Kidney capillary endothelial cell (primary cell): ENCODE data around the gene LRRTM4.

Experiments
- DNase-seq: peaks from one replicate; pipeline ENCODE4 v3.0.0-alpha.2; 2018; ENCODE audit warnings: low spot score

Gene LRRTM4

DNA sequence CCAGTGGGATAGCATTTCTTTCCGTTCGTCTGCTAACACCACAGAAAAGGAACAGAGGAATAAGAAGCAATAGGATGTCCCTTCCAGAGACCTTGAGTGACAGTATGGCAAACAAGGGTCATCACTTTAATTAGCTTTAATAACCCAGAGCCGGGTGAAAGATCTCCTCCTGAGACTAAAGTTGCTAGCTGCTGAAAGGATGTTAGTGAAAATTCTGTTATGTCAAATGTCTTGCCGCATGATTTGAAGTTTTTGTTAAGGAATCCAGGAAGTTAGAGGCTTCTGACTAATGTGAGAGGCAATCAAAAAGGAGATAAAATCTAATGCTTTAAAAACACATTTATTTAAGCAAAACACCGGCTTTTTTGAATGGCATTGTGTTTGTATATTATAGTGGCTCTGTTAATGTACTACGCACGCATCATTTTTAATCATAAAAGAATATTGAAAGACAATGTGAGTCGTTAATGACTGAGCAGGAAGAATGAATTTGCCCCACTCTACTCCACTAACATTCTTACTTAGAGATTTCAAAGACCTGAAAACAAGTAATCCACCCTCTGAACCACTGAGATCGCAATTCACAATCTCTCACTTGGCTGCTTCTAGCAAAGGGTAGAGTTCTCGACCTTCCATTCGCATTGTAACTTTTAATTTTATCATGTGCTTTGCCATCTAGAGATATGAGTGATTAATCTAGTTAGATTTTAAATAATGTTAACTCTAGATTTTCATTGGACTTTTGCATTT, 536.6 kb downstream of the LRRTM4 start:
- DNase-seq = peak; percentile 66

DNA sequence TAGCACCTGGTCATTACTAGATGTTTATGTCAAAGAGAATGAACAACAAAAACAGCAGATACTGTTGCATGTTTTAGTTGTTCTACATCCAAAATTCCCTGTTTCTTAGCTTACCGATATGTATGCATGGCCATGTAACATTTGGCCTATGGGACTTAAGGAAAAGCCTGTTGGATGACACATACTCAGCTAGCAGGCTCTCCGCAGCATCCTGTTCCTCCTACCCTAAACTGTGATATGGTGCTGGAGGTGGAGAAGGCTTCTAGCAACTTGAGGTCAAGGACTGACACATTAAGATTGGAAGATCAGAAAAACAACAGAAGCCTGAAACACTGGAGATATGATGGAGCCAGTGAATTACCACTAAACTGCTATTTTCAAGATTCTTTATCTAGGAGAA, 537.8 kb downstream of the LRRTM4 start:
- peak; percentile 16 for DNase-seq

DNA sequence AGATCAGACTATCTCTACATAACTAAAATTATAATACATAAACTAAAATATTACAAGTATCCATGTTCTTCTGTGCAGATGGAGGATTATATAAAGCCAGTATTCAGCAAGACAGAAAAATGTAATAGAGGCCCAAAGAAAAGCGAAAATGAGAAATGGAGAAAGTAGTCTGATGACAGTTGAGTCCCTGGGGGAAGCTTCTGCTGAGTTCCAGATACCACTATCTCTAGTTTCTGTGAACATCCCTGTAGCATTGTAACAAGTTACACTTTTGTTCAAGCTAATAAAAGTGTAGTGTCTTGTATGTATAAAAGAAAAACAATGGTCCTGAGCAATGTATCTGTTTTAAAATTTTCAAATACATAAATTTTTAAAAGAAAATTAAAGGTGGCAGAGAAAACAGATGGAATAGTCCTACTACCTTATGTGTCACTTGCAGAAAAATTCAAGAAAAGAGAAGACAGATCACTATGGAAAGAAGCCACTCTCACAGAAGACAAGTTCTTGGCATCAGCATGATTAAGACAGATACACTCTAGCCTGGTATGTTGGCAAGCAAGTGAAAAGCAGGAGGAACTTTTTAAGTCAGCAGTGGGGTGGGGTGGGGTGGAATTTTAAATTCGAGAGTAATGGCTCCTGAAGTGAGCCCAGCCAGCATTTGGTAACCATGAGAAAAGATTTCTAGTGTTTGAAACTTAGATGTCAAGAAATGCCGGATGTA, 541.9 kb downstream of the LRRTM4 start:
- DNase-seq = no peak

DNA sequence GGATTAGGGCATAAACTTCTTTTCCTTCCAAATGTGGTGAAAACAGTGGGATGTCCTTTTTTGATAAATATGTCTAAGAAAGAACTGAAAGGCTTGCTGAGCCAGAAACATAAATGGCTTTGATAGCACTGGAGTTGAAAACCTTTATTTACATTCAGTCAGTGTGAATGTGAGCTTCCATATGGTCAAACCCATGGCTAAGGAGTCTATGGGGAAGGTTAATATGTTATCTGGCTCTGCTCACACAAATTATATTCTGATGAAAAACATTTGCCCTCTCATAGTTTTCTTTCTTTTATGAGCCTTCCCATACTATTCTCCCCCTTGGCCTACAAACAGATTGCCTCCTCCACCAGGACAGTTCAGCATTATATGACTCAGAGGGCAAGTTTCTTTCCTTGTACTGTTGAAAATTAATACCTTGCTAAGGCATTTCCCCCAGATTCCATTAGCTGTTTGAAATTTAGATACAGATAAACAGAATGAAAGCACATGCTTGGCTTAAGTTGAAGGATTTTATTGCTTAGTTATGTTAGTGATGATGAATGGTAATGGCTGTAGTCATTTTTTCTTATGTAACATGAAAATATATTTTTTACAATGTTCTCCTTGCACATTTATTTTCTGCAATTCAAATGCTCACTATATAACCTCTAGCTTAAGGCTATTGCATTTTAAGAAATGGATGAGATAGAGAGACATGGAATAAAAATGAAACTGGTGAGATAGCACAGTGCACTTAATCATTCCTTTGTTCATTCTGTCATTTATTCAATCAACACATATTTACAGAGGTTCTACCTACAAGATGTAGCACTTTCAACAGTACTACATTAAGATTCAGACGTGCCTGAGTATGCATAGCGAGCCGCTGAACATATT, 544.1 kb downstream of the LRRTM4 start:
- DNase-seq = peak; percentile 46

DNA sequence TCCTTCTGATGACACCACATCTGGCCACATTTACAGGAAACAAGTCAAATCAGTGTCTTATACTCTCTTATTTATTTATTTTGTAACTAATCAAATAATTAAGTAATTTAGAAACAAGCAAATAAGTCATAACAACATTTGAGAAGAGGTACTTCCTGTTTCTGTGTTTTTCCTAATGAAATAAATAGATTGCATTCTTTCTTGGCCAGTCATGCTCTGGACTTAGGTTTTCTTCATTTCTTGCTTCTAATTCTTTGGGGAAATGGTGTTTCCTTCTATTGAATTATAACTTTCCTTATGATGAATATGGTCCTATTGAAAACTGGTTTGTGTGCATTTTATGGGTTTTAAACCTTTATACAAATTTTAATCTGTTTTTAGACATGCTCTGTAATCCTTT, 546.4 kb downstream of the LRRTM4 start:
- peak; percentile 74 for DNase-seq

DNA sequence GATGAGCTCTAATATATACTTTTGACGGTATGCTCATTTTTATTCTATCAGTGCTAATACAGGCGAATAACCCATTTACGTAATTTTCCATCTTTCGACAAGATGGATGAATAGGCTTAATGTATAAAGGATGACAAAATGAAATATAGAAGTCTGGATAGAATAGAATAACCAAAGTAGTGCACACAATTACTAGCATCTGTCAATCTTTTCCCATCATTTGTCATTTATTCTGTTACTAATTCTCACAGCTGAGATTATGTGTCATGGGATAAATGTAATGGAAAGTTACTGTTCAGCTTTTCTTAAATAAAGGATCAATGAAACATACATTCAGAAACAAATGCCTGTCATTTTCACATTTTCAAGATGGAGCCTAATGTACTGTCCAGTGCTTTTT, 548.6 kb downstream of the LRRTM4 start:
- no peak for DNase-seq

DNA sequence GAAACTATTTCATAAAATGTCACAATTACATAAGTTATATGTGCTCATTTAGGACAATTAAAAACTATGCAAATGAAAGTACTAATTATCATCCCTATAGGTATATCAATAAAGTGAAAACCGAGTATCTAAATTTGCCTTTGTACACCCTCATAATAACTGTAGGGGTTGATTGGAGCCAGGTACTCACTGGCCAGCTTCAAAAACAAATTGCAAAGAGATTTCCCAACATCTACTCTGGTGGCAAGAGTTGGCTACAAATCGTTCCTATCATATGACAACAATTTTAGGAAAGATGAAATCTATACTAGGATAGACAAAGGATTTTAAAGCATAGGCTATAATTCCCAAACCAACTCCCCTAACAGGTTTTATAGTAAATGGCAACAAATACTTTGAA, 556.4 kb downstream of the LRRTM4 start:
- DNase-seq = no peak

DNA sequence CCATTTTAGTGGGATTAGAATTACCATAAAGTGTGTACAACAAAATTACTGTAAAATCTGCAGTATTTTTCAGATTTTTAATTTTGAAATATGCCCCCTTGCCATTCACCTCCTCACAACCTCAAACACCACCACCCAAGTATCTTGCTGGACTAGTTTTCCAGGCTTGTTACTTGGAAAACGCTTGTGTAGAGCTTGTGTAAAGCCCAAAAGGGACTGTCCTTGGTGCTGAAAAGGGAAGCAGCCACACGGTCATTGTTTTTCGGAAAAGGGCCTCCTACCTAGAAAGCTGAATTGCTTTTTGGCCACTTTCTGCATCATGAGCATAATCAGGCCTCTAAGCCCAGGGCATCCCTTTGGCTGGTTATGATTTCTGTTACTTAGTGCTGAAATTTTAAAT, 563.4 kb downstream of the LRRTM4 start:
- no peak for DNase-seq

DNA sequence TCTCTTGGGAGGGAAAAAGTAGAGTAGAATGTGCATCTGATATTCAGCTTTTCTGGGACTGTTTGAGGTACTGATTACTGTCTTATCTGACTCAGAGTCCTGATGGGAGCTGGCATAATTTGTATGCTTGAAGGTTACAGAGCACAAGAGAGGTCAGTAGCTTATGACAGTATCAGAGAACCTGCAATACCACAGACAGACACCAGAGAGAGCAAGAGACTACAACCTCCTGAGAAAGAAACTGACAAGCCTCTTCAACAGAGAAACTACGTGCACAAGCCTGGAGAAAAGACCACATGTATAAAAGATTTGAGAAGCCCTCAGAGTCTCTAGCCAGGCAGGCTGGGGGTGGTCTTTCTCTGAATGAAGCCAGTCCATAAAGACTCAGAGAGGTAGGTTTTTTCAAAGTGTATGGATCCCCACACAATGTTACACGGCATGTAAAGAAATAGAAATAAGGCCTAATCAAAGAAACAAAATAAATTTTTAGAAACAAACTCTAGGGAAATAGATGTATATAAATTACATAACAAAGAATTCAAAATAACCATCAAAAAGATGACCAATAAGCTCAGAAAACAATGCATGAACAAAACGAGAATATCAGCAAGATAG, 568.3 kb downstream of the LRRTM4 start:
- DNase-seq = peak; percentile 62

DNA sequence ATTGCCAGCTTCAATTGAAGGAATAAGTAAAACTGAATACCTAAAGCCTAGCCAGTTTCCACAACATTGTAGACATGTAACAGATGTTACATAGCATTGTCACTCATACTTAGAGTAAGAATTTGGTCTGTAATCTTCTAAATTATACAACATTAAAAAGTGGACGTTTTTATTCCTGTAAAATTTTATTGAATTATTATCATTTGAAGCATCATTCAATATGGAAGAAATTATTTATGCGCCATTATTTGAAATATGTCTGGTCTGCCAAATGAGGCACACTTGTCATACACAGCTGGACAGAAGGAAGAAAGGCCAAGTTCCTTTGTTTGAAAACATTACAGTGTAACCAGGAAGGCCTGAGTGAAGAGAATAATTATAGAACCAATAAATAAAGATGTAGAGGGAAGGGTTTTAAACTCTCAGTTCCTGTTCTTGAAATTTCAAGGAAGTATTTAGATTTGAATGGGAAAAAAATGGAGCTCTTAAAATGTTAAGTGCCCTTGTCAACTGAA, 575.5 kb downstream of the LRRTM4 start:
- no peak for DNase-seq

DNA sequence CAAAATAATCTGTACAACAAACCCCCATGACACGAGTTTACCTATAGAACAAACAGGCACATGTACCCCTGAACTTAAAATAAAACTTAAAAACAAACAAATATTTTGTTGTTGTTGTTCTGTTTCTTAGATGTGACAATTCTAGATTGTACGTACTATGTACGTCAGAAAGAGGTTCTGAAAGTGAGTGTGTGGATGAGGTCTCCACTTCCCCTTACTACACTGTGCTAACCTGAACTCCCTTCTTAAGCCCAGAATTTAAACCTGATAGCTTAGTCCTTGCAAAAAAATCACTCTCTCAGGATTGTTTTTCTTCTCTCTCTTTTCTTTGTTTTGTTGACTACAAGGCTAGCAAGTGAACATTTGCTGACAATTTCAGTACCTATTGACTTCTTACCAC, 581.6 kb downstream of the LRRTM4 start:
- no peak for DNase-seq

DNA sequence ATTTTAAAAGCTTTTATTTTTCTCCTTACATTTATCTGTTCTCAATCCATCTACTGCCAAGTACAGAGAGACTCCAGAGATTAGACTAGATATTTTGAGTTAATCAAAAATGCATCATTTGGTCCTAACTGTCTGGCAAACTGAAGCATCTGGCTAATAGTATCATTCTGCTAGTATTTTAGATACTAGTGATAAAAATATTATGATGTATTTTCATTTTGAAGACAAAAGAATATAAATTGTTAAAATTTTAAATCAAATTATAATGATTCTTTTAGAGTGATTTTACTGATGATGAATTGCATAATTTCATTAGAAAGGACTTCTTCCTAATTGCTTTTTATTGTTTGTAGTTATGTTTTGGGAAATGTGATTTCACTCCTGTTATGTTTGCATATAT, 584.0 kb downstream of the LRRTM4 start:
- DNase-seq = no peak

DNA sequence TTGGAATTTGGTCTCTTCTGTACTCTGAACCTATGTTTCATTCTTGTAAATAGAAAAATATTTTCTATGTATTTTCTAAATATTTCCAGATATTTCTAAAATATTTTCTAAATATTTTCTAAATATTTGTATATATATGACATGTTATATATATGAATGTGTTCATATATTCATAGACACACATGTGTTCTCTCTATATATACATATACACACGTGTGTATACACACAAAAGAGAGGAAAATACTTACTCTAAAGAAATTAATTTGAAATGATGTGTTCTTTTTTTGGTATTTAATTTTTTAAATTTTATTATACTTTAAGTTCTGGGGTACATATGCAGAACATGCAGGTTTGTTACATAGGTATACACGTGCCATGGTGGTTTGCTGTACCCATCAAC, 589.6 kb downstream of the LRRTM4 start:
- no peak for DNase-seq

DNA sequence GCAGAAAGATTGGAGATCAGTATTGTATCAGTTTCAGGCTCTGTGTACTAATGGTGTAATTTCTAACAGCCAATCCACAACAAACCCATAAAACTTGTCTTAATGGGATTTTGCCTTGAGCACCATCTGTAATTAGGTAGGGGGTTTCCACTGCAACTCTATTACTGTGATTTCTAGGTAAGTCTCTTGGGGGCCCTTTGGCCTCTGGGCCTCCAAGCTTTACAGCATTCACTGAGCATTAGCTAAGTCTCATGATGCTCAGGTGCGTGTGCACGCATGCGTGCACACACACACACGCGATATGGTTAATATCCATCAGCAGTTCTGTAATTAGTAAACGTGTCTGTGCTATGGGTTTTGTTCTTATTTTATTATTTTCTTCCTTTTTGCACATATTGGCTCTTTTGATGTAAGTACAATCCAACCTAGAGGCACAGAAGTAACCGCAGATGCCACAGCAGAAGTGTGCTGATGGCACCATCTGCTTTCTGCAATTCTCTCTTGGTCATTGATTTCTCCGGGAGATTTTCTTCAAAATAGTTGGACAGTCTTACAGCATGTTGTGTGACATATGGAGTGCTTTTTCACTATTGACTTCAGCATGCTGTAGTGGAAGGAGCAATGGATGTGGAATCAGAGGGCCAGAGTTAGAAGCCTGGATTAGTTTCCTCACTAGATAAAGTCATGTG, 592.0 kb downstream of the LRRTM4 start:
- DNase-seq = no peak

DNA sequence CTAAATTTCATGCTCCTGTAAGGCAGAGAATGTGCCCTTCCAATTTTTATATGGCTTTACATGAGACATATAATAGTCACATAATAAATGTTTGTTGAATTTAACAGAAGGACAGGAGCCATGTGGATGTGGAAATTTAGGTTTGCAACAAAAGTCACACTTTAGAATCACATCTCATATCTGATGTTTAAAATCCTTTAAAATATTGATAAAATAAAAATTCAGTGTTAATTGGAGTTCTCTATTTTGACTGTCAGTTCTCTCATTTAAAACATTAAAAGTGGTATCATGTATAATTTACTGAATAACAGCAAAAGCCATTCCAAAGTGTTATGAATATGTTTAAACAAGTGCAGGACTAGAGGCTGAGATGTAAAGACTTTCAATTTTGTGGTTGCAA, 594.1 kb downstream of the LRRTM4 start:
- no peak for DNase-seq

DNA sequence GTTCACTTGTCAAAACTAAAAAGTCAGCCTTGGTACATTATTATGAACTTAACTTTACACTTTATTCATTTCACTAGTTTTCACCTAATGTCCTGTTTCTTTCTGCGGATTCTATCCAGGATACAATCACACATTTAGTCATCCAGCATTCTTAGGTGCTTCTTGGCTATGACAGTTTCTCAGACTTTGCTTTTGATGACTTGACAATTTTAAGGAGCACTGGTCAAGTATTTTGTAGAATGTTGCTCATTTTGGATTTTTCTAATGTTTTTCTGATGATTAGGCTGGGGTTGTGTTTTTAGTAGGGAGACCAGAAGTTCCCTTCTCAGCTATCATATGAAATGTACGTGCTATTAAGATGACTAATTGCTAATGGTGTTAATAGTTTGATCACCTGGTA, 601.2 kb downstream of the LRRTM4 start:
- no peak for DNase-seq

DNA sequence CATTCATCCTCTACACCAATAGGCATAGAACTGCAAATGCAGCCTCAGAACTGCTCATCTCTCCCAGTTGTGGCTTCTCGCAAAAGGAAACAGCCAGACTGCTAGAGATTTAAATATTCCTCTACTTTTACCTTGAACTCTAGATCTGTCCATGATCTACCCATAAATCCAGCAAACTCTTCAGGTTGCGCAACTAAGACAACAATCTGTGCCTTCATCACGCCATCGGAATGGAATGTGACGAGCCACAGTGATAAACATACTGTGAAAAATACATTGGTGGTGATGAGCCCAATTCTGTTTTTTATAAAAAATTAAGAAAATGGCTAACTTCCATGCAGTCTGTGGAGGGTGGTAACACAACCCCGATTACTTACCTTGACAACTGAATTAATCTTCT, 626.7 kb downstream of the LRRTM4 start:
- DNase-seq = no peak

DNA sequence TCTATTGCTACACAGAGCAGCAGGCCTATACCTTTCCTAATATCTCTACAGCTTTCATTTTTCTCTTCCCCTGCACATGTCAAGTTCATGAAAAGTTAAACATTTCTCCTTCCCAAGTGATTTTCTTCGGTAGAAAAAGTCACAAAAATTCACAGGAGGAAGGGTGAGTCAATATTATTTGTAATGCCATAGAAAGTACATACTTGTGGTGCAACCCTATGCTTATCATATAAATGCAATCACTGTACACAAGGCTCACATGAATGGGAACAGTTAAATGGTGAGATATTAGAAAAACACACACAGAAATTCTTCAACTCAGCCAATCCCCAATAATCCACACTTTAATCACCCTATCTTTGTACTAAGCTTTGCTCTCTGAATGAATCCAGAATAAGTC, 651.6 kb downstream of the LRRTM4 start:
- no peak for DNase-seq

DNA sequence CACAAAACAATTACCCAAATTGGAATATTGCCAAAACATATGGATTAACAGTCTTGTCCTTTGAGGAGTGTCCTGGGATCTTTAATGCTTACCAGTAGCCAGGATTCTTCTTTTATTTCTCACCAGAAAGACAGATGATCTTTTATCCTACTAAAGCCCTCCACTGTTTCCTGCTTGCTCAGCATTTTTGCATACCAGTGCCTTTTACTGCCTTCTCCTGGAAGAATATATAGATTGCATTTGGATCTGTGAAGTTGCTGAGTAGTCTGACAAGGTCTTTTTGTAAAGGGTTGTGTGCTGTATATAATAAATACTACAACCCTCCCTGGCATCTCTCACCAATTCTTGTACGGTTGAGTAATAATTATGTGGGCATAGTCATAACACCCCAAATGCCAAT, 652.2 kb downstream of the LRRTM4 start:
- no peak for DNase-seq

DNA sequence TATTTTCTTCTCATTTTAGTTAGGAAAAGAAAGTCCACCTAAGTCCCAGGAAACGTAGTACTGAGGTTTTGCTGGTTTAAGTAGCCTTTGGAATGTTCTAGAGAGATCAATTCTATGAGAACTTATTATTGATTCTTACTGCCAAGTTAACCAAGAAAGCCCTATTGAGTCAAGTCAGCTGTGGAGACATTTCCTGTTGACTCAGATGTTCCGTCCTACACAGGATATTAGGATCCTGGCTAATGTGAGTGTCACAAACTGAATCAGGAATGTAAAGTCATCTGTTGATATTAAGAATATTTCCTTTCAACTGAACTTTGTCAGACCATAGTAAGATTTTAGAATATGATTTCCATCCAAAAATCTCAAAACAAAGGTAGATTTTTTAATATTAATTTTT, 654.3 kb downstream of the LRRTM4 start:
- peak; percentile 84 for DNase-seq

DNA sequence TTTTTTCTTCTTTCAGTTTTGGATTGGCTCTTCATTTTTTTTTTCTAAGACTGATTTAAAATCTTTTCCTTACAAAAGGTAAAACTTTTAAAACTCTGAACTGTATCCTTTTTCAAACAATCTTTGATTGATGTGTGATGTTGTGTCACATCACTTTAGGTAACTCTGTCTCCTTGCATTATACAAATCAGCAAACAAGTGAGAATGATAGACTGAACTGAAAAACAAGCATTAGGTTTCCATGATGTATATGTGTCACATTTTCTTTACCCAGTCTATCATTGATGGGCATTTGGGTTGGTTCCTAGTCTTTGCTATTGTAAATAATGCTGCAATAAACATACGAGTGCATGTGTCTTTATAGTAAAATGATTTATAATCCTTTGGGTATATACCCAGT, 655.7 kb downstream of the LRRTM4 start:
- no peak for DNase-seq

DNA sequence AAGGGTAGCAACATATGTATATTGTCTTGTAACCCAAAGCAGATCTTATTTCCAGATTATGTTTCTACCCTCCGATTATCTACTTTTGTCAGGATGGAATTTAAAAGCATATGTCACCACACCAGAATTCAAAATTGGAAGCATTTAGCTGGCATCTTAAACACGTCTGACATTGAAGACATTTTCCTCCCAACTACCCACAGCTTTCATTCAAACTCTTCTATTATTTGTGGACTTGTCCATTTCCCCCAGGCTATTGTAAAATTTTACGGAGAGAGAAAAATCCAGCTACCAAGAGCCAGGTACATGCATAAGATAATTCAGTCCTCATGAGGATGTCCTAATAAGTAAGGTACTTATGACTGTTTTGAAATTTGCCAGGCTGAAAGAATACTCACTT, 659.3 kb downstream of the LRRTM4 start:
- no peak for DNase-seq
